Activated naive CD4-positive, alpha-beta T cell treated with Interleukin-2 at 50 U/mL for 16 hours (primary cell): ENCODE results near the gene C14orf180.

ENCODE experiments used
- DNase-seq: peaks from one replicate; pipeline ENCODE4 v3.0.0-alpha.2; 2020

The C14orf180 gene

DNA sequence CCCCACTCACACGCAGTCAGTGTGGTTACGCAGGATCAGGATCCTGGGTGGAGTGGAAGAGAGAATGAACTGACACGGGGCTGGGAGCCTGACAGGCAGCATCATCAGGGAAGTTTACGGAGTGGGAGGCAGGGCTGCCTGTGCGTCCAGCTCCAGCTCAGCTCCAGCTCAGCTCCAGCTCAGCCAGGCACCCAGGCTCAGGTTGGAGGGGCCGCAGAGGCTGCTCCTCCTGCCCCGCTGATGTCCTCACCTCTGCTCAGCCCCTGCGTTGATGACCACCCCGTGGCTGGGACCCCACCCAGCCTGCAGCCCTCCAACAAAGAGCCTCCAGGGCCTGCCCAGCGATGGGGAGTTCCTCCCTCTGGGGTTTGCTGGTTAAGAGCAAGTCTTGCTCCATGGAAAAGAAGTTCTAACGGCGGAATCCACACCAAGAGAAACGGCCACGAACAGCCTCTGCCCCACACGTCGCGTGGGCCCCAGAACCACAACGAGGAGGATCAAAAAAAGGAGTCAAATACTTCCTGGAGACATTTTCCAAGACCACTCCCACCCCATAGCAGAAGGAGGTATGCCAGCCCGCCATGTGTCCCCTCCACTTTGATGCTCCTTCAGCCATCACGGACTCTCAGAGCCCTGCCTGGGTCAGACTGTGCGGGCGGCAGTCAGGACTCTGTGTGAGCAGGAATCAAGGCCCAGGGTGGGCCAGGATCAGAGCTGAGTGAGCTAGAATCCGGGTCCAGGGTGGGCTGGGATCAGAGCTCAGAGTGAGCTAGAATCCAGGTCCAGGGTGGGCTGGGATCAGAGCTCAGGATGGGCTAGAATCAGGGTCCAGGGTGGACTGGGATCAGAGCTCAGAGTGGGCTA, 17.7 kb upstream of the C14orf180 start:
- no peak for DNase-seq

DNA sequence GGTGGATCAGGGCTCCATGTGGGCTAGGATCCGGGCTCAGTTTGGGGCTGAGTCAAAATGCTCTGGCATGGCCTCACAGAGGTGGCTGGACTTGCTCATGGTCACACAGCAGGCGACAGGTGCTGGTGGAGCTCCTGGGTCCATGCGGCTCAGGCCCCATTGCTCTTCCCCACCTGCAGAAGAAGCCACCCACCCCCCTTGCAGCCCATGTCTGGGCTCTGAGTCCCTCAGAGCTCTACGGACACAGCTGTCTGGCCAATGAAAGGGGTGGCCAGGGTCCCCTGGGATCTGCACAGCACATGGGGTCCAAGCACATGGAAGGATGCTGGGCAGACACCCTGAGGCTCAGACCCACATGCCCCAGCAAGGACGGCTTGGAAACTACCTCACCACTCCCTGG, 17.0 kb upstream of the C14orf180 start:
- no peak for DNase-seq

DNA sequence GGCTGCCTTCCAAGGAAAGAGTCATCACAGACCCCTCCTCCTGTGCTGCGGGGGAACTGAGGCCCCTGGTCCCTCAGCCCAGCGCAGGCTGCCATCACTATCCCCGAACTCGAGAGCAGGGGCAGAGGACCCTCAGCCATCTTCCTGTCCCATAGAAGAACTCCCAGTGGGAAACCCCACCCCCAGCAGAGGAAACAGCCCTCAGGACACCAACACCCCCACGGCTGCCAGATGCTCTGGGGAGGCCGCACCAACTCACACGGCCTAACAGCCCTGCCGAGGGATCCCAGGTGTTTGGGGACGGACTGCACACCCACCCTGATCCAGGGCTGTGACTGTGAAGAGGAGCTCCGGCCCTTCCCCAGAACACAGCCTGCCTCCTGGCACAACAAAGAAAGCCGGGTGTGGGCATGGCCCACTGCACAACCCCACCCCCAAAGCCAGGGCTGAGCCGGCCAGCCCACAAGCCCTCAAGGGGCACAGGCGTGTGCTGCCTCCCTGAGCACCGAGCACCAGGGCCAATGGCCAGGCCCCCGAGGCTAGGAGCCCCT, 16.3 kb upstream of the C14orf180 start:
- DNase-seq: no peak

DNA sequence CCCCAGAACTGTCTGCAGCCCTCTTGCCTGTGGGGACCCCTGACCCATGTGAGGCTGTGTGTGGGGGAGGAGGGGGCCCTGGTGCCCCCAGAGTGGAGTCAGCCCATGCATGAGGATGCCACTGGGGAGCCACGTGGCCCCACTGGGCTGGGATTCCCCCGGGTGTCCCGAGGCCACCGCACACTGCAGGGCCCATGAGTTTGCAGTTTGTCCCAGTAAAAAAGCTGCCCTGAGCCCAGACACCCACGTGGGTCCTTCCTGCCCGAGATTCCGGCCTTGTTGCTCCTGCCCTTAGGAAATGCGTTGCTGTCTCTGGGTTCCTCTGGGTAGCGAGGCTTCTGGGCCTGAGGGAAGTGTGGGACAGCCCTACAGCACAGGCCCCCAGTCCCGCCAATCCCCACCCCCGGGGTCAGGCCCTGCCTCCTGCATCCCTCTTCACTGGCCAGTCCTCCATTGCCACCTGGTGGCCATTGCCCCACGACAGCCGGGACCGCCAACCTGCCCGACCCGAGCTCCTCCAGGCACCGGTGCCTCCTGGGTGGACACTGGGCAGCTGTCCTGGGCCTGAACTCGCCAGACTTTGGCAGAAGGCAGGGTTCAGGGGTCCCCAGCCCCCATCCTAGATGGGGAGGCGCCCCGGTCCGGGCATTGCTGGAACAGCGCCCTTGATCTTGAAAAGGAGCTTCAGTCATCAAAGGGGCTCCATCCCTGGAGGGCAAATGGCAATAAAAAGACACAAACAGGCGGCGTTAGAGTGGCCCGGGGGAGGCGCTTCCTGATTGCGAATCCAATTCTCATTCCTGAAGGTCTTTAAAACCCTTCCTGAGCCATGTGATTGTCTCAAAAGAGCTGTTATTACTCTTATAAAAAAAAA, 15.6 kb upstream of the C14orf180 start:
- peak; percentile 61 for DNase-seq

DNA sequence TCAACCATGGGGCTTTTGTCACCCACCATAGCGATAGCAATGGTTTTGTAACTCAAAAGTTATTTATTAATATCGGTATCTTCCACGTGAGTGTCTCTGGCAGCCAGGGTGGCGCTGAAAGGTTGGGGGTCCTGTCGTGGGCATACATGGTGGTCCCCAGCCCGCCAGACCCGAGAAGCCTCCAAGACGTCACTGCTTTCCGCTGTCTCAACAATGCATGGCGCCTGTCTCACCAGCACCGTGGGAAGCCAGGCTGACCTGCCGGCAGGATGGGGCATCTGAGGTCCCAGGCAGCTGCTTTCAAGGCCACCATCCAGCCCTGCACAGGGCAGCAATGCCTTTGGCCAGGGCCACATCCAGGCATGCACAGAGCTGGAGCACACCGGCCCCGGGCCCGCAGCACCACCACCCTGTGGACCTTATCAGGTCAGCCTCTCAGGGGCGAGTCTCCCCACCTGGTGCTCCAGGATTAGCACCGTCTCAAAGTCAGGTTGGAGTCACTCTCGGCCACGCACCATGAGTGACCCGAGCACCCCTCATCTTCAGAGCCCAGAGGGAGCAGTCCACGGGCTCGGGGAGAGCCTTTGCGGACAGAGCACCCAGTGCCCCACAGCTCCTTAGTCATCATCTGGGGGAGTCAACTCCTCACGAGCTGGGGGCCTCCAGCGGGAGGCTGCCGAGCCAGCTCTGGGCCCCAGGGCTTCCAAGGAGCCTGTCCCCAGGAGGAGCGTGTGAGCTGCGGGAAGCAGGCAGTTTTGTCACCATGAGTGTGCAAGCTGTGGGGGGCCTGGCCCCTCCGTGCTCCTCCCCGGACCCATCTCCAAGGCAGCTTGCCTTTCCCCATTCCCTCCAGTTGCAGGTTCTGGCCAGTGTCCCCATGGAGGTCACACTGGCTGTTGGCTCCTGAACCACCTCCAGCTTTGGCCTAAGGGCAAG, 14.6 kb upstream of the C14orf180 start:
- DNase-seq: no peak

DNA sequence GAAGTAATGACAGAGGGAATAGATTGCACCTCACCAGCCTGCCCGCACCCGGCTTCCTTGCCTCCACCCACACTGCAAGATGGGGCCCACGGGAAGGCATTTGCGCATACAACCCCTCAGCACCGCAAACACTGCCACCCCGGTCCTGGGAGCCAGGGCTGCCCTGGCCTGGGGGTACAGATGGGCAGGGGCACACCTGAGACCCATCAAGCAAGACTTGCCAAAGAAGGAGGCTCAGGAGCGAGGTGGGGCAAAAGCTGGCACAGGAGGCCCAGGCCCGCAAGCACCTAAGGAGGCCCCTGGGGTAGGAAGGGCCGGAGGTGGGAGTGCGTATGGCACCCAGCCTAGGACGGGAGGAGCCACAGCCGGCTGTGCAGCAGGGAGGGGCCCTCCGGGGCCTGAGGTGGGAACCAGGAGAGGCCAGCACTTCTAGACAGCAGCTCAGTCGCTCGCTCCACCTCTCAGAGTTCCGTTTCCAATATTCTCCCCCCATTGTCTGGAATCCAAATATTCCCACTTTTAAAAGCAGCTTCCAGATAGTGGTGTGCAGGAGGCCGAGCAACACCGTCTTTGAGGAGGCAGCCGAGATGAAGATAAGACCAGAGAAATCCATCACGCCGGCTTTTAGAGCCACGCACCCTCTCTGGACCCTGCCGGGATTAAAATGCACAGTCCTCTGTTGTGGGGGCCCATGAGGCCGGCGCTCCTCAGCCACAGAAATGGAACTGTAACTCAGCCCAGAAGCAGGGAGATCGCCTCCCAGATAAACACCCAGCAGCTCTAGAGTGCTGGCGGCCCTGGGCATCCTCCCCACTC, 12.2 kb upstream of the C14orf180 start:
- DNase-seq: no peak

DNA sequence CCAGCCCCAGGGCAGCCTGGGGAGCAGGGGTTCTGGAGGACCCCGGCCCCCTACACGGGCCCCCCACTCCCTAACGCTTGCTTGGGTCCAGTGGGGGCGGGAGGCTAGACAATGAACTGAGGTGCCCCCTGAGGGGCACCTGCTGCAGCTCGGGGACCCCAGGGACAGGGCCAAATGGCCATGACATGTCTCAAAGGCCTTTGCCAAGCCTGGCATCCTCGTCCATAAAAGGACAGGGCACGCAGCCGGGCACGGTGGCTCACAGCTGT, 11.7 kb upstream of the C14orf180 start:
- DNase-seq: no peak

DNA sequence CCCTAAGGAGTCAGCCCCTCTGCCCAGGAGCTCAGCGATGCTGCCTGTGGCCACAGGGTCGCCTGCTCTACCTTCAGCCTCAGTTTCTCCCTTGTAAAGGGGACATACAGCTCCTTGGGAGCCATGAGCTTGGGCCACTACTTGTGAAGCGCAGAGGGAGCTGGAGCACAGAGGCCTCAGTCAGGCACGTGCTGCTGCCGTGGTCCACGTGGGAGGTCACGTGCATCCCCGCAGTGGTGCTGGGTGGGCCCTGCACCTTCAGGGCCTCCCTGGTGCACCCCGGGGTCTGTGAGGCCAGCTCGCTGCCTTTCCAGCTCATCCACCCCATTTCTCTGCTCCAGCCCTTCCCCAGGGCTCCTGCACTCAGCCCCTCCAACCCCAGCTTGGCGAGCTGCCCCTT, 10.9 kb upstream of the C14orf180 start:
- no peak for DNase-seq

DNA sequence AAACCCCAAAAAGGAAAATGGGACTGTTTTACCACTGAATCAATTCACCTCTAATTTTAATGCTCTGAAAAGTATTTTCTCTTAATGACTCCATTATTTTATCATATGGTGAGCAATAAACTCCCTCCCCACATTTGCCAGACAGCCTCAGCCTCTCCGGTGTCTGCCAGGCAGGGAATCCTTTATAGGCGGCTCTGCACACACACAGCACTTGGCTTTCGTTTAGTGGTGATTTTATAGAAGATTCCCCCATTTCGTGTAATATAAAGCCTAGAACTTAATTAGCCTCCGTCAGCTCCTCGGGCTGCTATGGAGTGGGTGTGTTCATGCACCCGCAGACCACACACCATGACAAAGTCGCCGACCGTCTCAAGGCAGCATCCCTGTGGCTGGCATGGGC, 10.1 kb upstream of the C14orf180 start:
- DNase-seq: no peak

DNA sequence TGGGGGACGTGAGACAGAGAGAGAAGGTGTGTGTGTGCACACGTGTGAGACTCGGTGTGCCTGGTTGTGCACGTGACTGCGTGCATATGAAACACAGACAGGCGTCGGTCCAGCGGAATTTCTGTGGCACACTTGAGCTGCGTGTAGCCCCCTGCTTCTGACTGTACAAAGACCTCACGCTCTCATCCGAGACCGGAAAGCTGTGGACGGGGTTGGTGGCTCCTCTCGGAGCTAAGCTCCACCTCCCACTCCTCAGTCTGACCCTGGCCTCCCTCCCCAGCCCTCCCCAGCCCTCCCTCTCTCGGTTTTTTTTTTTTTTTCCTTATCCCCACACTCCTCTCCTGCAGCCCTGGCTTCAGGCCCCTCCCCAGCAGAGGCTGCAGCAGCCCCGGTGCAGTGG, 8.3 kb upstream of the C14orf180 start:
- DNase-seq: no peak

DNA sequence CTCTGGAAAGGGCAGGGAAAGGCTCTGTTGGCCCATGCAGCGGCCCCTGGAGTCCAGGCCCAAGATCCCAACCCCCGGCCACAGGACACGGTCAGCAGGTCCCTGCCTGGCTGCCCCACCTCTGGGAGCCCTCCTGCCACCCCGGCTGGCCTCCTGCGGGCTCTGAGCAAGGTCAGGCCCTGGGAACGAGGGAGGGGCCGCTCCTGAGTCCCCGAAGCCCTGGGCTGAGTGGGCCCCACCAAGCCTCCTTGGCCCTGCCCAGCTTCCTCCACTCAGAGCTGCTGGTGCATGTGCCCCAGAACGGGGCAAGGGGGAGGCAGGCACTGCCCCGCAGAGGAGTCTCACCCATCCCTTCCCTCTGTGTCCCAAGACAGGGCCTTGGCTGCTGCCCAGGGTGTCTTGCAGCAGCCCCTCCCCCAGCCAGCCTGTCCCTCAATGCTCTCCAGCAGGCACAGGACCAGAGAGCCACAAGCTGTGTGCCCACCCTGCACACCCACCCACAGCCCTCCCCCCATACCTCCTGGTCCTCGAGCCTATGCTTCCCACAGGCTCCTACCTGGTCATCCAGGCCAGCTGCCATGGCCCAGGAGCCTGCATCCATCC, 7.4 kb upstream of the C14orf180 start:
- no peak for DNase-seq

DNA sequence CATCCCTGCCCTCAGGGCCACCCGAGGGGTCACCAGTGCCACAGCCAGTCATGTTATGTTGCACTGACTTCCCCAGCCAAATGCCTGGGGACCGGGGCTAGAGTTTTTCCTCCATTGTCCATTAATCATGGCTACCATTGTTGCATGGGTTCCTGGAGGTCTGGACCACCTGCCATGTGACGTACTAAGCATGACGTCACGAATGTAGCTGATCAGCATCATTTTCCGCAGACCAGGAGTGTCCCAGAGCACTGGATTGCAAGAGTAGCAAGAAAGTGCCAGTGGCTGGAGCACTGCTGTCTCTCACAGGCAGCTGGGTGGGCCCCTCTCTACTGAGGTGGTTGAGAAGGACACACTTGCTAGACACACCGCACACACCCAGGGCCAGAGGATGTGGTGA, 6.9 kb upstream of the C14orf180 start:
- DNase-seq: no peak

DNA sequence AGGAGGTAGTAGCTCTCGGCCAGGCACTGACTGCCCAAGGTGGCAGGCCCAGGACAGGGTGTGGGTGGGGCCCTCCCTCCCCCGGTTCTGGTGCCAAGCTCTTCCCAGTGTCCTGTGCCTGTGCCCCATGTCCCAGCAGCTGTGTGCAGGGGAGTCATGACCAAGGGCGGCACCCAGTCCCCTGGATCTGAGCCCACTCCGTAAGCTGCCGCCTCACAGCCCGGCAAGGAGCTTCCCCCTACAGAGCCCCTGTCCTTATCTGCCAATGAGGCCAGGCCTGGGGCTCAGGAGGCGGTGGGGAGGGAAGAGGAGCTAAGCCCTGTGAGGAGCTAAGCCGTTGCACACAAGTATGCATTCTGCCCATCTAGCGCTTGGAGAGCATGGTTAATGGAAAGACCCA, 5.6 kb upstream of the C14orf180 start:
- DNase-seq: no peak

DNA sequence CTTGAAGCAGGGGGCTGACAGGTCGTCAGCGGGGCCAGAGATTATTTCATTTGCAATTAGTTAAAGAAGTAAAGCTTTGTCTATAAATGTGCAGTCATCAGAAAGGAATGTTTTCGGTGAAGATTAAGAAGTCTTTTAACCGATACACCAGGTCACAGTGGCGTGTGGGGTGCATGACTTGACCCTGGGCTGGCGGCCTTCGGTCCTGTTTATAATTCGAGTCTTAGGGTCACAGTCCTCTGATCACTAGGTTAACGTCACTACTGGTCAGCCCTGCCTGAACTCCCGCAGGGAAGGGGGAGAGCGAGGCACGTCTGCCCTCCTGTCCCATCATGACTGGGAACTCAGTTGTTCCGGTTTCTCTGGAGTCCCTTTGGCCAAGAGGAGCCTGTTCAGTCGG, 5.0 kb upstream of the C14orf180 start:
- no peak for DNase-seq

DNA sequence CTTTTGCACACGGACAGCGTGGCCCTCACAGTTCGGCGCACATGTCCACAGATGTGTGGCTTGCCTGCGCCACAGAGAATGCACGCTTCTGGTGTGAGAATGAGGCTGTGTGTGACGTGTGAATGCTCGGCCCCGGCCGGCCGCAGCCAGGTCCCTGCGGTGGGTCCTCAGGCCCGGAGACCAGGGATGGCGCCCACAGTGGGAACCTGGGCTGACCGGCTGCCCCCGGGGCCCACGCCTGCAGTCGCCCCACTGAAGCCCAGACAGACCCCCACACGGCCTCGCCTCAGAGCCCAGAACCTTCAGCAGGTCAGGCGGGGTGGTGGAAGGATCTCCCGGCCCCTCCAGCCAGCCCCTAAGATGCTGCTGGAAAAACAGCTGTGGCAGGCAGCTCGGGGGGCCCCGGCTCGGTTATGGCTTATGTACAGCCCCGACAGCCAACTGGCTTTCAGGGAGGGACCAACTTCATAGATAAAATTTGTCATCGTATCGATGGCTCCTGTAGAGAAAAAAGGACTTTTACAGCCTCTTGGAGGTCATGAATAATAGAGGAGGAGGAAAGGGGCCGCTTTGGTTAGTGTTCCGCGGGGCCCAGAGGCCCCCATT, 4.5 kb upstream of the C14orf180 start:
- DNase-seq: no peak

DNA sequence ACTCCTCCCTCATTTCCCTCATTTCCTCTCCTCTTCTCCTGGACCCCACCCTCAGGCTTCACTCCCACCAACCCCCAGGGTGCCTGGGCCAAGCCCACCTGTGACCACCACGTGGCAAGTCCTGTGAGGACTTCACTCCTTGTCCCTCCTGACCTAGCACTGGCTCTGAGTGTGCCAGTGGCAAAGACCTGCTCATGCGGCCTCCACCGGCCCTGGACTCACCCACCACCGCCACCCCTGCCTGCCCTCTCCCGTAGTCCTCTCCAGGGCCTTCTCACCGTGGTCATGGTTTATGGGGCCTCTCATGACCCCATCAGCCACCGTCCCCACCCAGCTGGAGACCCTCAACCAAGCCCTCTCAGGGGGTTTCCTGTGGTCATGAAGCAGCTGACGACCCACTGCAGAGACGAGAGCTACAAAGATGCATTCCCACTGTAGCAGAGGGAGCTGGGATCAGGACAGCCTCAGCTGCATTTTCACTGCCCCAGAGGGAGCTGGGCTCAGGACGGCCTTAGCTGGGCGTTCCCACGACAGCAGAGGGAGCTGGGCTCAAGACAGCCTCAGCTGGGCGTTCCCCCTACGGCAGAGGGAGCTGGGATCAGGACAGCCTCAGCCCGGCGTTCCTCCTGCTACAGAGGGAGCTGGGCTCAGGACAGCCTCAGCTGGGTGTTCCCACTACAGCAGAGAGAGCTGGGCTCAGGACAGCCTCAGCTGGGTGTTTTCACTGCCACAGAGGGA, 3.2 kb upstream of the C14orf180 start:
- no peak for DNase-seq

DNA sequence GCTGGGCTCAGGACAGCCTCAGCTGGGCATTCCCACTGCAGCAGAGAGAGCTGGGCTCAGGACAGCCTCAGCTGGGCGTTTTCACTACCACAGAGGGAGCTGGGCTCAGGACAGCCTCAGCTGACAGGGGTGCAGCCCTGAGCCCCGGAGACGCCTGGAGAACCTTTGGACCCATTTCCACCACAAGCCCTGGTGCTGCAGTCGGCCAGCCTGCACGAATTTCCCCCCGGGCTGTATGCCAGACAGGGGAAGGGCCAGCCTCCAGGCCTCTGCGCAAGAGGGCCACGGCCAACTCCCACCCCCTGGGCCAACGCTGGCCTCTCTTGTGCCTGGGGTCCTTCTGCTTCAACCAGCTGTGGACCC, 2.6 kb upstream of the C14orf180 start:
- no peak for DNase-seq

DNA sequence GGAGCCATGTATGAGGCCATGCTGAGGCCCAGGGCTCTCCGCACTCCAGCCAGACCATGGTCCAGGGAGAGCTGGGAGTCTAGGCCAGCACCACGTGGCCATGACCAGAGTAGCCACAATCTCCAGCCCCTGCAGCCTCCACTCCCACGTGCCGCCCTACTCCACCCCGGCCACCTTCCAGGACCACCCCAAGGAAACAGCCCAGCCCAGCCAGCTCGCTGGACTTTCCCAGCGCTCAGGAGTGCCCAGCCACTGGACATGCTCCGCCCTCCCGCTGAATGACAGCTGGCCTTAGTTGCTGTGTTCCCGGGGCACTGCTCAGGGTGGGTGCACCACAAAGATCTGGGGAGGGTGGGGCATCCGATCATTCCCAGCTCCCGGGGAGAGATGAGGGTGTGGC, 2.1 kb upstream of the C14orf180 start:
- DNase-seq: no peak

DNA sequence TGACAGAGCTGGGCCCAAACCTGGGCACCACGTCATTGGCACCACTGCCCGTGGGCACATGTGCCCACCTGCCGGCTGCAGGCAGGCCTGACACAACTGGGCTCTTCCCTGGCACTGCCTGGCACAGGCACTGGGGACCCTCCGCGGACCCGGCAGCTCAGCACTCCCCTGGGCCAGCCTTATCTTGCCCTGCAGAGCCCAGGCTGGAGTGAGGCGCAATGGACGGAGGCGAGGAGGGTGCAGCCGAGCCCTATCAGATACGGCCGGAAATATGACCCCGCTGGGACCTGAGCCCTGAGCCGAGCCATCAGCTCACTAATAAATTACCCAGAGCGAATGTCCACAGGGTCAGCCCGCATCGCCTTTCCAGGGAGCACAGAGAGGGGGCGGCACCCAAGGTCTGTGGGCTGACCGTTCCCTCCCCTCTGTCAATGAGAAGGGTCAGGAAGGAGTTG, 1.7 kb upstream of the C14orf180 start:
- DNase-seq: no peak

DNA sequence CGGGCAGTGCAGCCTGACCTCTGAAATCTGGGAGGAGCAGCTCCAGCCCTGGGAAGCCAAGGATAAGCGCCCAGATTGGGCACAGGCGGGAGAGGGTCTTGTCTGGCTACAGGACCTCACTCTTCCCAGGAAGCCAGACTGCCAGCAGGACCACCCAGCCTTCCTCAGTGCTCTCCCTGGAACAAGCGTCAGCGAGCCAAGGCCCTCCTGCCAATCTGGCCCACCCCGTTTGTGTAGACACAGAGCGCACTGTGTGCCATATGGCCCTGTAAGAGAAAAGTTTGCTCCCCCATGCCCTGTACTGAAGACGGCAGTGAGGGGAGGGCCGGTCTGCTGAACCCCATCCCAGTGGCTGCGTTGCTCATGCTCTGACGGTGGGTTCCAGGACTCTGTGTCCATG, 1.2 kb upstream of the C14orf180 start:
- DNase-seq: no peak
